NCI-H2029 (cell line): ENCODE data around the gene ZSCAN5A.
"Not testable (repeated sequence)": the region's sequence is repeated elsewhere in the genome, so short reads cannot be mapped to it uniquely, and the experiment has no call there.

Experiments
- DNase-seq: peaks from one replicate; lab custom pipeline; 2025; lab: John Stamatoyannopoulos, UW

The ZSCAN5A gene

GRCh38 chr19:56314381-56315076, at the start of gene ZSCAN5A:
TSS of gene ZSCAN5A (minus strand) at chr19:56314839. CDS start at chr19:56225046, 89,793 bp downstream.
- DNase-seq: peak; percentile 94

GRCh38 chr19:56360841-56361240, 46.2 kb upstream of the ZSCAN5A start:
- DNase-seq: no peak

- DNase-seq: no peak
These were observed 42.3 kb upstream of the ZSCAN5A start for GRCh38 chr19:56356944-56357343.

GRCh38 chr19:56355517-56355916, 40.9 kb upstream of the ZSCAN5A start:
- no peak for DNase-seq

- no peak for DNase-seq
These were observed 36.6 kb upstream of the ZSCAN5A start for GRCh38 chr19:56351208-56351607.

- DNase-seq: peak; percentile 4
These were observed 35.9 kb upstream of the ZSCAN5A start for GRCh38 chr19:56350416-56351045.

GRCh38 chr19:56348289-56348877, 33.7 kb upstream of the ZSCAN5A start:
- no peak for DNase-seq

GRCh38 chr19:56347163-56347778, 32.6 kb upstream of the ZSCAN5A start:
- no peak for DNase-seq

- DNase-seq: no peak
These were observed 27.3 kb upstream of the ZSCAN5A start for GRCh38 chr19:56341948-56342347.

- not testable (repeated sequence) for DNase-seq
These were observed 24.4 kb upstream of the ZSCAN5A start for GRCh38 chr19:56339031-56339430.

- not testable (repeated sequence) for DNase-seq
These were observed 22.4 kb upstream of the ZSCAN5A start for GRCh38 chr19:56337077-56337476.

- not testable (repeated sequence) for DNase-seq
These were observed 20.7 kb upstream of the ZSCAN5A start for GRCh38 chr19:56335371-56335770.

- DNase-seq: peak; percentile 40
These were observed 18.9 kb upstream of the ZSCAN5A start for GRCh38 chr19:56333506-56333905.

GRCh38 chr19:56332695-56333094, 18.1 kb upstream of the ZSCAN5A start:
- no peak for DNase-seq

- no peak for DNase-seq
These were observed 9.8 kb upstream of the ZSCAN5A start for GRCh38 chr19:56324436-56324835.

GRCh38 chr19:56321989-56322440, 7.4 kb upstream of the ZSCAN5A start:
- DNase-seq: no peak

GRCh38 chr19:56321254-56321988, 6.8 kb upstream of the ZSCAN5A start:
- DNase-seq: no peak

- no peak for DNase-seq
These were observed 5.4 kb upstream of the ZSCAN5A start for GRCh38 chr19:56319991-56320390.

- no peak for DNase-seq
These were observed 3.1 kb upstream of the ZSCAN5A start for GRCh38 chr19:56317749-56318148.

GRCh38 chr19:56316728-56317127, 2.1 kb upstream of the ZSCAN5A start:
- DNase-seq: no peak

GRCh38 chr19:56315077-56315828, 614 bp upstream of the ZSCAN5A start:
- peak; percentile 98 for DNase-seq
